NCI-H1436 treated with DMSO at 0.1 percent for 48 hours (cell line): ENCODE results near the gene ST3GAL2.

Experiments used
- DNase-seq: peaks from one replicate; lab custom pipeline; 2025; lab: John Stamatoyannopoulos, UW

ST3GAL2 gene

GRCh38 chr16:70438969-70439862 lies at the start of gene ST3GAL2:
TSS of gene ST3GAL2 (minus strand) at chr16:70439100. CDS start at chr16:70398530, 40,570 bp downstream.
- peak; percentile 76 for DNase-seq

DNA sequence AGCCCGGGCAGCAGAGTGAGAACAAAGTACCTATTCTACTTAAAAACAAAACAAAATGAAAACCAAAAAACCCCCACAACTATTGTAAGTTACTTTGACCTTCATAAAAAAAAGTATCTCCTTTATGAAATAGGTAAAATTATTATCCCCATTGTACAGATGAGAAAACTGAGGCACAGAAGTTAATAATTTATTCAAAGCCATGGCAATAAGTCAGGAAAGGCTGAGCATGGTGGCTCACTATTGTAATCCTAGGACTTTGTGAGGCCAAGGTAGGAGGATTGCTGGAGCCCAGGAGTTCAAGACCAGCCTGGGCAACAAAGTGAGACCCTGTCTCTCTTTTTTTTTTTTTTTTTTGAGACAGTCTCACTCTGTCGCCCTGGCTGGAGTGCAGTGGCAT lies 46.0 kb upstream of the ST3GAL2 start:
- no peak for DNase-seq

- no peak for DNase-seq
Measured at GRCh38 chr16:70483426-70483825, 44.5 kb upstream of the ST3GAL2 start.

- no peak for DNase-seq
Measured at GRCh38 chr16:70482624-70483023, 43.7 kb upstream of the ST3GAL2 start.

DNA sequence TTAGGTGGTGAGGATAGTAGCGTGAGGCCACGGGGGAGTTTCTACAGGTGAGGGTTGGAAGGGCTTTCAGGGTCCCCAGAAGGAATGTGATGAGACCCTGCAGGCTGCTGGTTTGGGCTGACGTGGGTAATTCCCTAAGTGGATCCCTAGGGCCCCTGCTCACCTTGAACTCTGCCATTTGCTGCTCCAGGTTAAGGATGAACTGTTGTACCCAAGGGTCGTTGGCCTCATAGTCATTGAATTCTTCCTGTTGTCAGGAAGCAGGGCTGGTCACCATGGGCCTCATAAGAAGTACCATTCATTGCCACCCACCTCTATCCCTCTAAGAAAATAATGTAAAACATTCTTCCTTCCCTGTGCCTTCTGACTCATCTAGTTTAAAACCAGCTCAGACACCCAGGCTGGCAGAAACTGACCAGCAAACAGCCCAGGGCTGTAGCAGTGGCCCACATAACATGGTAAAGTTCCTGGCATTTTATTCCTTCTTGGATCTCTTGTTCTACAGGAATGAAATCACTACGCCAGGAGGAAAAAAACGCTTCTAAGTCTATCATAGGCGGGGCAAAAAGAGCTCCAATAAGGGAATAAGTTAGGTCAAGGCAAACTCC lies 43.1 kb upstream of the ST3GAL2 start:
- DNase-seq = no peak

DNA sequence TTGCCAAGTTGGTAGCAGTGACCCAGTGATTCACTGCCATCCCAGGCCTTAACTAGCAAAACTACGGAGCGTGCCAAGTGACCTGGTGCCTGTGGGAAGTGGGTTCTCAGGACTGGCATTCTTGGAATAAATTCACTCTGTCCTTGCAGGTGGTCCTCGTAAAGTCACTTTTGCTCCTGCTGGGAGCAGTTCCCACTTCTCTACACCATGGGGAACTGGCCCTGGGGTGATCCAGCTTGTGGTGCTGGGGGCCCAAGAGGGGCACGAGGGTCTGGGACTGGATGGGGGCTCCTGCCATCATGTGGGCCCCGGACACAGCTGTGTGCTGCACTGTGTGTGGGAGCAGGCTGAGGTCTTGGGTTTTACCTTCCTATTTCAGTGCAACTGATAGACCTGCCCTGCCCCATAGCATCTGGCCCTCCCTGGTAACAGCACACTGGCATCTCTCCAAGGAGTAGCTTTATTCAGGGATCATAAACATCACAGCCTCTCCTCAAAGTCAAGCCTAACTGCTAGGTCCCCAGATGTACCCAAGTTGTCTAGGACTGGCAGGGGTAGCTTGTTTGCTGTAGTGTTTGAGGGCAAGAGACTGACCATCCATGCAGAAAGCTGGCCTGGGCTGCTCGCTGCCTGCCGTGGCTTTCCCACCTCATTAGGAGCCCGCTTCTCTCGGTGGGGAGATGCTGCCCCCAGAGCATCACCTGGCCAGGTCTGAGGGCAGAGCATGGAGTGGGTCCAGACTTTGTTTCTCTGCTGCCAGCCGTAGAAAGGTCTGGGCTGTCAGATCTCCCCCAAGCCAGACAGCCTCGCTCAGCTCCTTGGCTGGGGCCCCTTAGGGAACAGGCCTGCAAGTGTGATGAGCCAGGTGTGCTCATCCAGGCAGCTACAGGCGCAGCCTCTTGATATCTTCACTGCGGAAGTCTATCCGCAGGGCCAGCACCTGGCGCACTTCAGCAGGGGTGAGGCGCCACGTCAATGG lies 41.5 kb upstream of the ST3GAL2 start:
- DNase-seq = no peak

GRCh38 chr16:70478912-70479341 lies 40.0 kb upstream of the ST3GAL2 start:
- no peak for DNase-seq

DNA sequence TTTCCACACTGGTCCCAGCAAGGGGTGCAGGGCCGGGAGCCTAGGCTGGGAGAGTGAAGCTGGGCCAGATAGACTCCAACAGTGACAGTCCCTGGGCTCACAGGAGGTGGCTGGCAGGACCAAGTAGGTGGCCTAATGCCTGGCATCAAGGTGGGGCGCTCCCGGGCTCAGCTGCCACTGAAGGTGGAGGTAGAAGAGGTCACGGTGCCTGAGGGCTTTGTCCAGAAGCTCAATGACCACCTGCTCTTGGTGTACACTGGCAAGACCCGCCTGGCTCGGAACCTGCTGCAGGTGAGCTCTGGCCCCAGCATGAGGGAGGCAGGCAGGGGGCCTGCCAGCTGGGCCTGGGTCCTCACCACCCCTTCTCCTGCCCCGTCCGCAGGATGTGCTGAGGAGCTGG lies 39.3 kb upstream of the ST3GAL2 start:
- DNase-seq = no peak

DNA sequence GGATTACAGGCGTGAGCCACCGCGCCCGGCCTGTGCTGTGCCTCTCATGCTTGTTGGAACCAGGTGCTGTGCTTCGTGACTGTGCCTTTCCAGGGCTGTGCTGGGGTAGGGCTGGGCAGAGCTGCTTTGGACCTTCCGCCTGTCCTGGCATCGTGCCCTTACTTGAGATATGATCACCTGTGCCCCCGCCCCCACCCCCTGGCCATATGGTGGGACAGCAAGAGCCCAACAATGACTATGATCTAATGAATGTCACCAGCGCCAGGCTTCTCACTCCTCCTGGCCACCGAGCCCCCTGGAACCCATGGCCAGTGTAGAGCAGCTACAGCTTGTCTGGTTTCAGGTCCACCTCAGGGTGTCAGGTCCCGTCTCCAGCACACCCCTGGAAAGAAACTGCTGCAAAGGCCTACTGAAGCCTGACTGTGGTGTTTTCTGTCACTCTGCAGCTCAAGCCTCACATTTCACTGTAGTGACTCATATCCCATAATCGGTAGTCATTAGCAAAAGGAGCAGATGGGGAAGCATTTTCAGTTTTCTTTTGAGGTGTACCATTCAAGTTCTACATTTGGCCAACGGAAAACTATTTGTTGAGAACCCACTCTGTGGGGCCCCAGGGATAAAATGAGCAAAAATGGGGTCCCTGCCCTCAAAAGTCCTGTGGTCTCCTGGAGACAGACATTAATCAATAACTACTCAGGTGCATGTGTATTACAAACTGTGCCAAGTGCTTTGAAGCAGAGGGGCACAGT lies 37.5 kb upstream of the ST3GAL2 start:
- no peak for DNase-seq

DNA sequence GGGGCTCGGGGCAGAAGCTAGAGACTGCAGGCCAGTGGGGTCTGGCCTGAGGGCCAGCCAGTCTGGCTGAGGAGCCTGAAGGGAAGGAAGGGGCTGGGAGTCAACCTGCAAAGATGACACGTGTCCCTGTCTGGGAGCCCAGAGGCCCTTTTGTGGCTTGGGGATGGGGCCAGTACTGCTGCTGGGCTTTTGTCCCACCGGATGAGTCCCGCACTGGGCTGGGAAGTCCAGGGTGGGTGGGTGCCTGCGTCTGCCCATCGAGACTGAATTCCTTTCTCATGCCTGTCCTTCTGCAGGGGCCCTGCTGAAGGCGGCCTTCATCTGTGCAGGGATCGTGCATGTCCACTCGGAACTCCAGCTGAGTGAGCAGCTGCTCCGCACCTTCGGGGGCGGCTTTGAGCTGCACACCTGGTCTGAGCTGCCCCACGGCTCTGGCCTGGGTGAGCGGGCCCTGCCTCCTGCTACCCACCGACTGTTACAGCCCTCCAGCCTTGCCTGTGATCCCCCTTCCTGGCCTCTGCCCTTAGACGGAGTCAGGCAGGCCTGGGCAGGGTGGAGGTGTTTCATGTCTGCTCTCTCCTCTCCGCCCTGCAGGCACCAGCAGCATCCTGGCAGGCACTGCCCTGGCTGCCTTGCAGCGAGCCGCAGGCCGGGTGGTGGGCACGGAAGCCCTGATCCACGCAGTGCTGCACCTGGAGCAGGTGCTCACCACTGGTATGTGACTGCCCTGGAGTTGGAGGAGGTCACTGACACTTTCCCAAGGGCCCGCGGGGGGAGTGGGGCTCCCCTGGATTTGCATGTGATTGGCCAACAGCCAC lies 36.4 kb upstream of the ST3GAL2 start:
- no peak for DNase-seq

- no peak for DNase-seq
Measured at GRCh38 chr16:70474320-70475053, 35.6 kb upstream of the ST3GAL2 start.

DNA sequence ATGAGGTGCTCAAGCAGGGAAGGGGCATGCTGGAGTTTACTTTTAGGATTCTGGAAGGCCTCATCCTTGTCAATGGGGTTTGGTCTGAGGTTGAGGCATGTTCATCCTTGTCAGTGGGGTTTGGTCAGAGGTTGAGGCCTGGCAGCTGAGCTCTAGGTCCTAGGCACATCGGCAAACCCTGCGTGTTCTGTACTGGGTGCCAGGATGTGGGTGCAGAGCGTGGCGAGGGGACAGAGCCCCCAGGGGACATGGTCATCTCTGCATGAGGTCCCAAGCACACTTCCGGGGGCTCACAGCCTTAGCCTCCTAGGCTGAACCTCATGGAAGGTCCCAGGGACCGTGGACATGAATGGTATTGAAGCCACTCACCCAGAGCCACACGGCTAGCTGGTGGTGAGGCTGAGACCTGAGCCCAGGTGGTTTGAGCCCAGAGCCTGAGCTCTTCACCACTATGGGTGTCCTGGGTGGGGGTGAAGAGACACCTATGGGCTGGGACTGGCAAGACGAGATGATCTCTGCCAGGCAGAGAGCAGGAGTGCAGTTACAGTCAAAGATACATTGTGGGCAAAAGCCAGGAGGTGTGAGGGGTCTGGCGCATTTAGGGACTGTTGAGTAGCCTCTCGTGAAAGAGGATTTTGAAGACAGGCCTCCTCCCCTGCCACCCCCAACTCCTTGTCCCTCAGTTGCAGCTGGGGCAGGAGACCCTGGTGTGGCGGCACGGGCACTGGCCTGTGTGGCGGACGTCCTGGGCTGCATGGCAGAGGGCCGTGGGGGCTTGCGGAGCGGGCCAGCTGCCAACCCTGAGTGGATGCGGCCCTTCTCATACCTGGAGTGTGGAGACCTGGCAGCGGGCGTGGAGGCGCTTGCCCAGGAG lies 34.8 kb upstream of the ST3GAL2 start:
- DNase-seq = no peak

DNA sequence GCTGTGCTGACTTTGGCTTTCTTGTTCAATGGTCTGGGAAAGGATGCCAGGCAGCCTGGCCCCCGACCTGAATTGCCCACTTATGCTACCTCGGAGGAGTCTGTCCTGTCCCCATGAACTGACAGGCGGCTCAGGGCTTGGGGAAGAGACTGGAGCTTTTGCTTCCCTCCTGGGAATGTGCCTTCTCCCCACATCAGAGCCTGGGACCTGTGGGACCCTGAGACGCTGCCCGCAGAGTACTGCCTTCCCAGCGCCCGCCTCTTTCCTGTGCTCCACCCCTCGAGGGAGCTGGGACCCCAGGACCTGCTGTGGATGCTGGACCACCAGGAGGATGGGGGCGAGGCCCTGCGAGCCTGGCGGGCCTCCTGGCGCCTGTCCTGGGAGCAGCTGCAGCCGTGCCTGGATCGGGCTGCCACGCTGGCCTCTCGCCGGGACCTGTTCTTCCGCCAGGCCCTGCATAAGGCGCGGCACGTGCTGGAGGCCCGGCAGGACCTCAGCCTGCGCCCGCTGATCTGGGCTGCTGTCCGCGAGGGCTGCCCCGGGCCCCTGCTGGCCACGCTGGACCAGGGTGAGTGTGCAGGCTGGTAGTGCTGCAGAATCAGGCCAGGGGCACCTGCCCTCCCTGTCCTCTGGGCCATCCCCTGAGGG lies 34.0 kb upstream of the ST3GAL2 start:
- no peak for DNase-seq

- DNase-seq = no peak
Measured at GRCh38 chr16:70470927-70471341, 32.0 kb upstream of the ST3GAL2 start.

DNA sequence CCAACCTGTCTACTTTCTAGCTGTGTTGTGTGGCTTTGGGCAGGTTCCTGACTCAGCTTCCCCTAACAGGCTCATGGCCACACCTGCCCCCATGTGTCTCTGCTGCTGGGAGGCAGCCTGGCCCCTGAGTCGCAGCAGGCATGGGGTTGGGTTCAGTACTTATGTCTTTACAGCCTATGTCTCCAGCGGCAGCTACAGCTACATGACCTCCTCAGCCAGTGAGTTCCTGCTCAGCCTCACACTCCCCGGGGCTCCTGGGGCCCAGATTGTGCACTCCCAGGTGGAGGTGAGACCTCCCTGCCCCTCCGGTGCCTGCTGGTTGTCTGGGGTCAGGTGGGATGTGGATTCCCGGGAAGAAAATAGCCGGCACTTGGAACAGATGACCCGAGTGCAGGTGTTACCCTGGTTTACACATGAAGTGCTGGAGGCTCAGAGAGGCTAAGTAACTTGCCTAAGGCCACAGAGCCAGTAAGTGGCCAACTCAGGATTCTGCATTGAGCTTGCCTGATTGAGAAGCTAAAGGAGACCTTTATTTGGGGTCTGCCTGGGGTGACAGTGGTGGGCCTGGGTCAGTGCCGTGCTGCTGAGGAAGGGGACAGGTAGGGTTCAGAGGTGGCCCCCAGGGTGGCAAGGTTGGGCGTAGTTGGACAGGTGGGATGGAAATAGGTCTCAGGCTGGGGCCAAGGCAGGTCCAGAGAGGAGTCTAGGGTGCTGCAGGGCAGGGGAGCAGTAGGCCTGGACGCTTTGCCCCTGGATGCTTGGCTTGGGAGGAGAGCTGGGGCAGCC lies 31.4 kb upstream of the ST3GAL2 start:
- DNase-seq = no peak

- DNase-seq = no peak
Measured at GRCh38 chr16:70468776-70469525, 30.1 kb upstream of the ST3GAL2 start.

GRCh38 chr16:70467608-70468007 lies 28.7 kb upstream of the ST3GAL2 start:
- DNase-seq = no peak
